AG10803 (cell line): Measurements from ENCODE around the gene SAT2.

ENCODE experiments used
- DNase-seq: peaks from one replicate; pipeline ENCODE4 v3.0.0; 2010; ENCODE audit warnings: low read depth
- H3K4me3 ChIP-seq: 2 replicates; pipeline ENCODE4 v1.5.1; 2011; ENCODE audit warnings: mild to moderate bottlenecking, low read length, control low read depth
- TF ChIP-seq, protein P1 (sequence below): conservative IDR thresholded peaks from 2 replicates; pipeline ENCODE4 v1.5.1; 2011; ENCODE audit warnings: mild to moderate bottlenecking, low read length, control low read depth, inconsistent platforms

Gene SAT2

DNA sequence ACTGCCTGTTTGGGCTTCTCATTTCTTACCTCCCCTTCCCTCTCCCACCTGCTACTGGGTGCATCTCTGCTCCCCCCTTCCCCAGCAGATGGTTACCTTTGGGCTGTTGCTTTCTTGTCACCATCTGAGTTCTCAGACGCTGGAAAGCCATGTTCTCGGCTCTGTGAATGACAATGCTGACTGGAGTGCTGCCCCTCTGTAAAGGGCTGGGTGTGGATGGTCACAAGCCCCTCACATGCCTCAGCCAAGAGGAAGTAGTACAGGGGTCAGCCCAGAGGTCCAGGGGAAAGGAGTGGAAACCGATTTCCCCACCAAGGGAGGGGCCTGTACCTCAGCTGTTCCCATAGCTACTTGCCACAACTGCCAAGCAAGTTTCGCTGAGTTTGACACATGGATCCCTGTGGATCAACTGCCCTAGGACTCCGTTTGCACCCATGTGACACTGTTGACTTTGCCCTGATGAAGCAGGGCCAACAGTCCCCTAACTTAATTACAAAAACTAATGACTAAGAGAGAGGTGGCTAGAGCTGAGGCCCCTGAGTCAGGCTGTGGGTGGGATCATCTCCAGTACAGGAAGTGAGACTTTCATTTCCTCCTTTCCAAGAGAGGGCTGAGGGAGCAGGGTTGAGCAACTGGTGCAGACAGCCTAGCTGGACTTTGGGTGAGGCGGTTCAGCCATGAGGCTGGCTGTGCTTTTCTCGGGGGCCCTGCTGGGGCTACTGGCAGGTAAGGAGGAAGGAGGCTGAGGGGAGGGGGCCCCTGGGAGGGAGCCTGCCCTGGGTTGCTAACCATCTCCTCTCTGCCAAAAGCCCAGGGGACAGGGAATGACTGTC is 48.4 kb downstream of the SAT2 start, which contains the start of gene CD68:
TSS of gene CD68 (plus strand) at position 638 of the 833 bp plus-strand sequence. CDS start at position 678, 40 bp downstream.
- H3K4me3 ChIP-seq = peak within 1 kb of the TSS; percentile 43
- TF ChIP-seq, protein P1, sequence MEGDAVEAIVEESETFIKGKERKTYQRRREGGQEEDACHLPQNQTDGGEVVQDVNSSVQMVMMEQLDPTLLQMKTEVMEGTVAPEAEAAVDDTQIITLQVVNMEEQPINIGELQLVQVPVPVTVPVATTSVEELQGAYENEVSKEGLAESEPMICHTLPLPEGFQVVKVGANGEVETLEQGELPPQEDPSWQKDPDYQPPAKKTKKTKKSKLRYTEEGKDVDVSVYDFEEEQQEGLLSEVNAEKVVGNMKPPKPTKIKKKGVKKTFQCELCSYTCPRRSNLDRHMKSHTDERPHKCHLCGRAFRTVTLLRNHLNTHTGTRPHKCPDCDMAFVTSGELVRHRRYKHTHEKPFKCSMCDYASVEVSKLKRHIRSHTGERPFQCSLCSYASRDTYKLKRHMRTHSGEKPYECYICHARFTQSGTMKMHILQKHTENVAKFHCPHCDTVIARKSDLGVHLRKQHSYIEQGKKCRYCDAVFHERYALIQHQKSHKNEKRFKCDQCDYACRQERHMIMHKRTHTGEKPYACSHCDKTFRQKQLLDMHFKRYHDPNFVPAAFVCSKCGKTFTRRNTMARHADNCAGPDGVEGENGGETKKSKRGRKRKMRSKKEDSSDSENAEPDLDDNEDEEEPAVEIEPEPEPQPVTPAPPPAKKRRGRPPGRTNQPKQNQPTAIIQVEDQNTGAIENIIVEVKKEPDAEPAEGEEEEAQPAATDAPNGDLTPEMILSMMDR = no peak
- peak; percentile 90 for DNase-seq

- H3K4me3 ChIP-seq = no peak overlapping the region
- no peak for DNase-seq
- TF ChIP-seq, protein P1 = no peak
Observed at GRCh38 chr17:7577327-7578199, 50.1 kb downstream of the SAT2 start.

GRCh38 chr17:7576432-7576937 is 51.1 kb downstream of the SAT2 start:
- TF ChIP-seq, protein P1 = no peak
- DNase-seq = no peak
- no peak overlapping the region; the same call in 1 of the 2 replicates for H3K4me3 ChIP-seq
